ENCODE measurements around the gene DIAPH3.

The DIAPH3 gene

DNA sequence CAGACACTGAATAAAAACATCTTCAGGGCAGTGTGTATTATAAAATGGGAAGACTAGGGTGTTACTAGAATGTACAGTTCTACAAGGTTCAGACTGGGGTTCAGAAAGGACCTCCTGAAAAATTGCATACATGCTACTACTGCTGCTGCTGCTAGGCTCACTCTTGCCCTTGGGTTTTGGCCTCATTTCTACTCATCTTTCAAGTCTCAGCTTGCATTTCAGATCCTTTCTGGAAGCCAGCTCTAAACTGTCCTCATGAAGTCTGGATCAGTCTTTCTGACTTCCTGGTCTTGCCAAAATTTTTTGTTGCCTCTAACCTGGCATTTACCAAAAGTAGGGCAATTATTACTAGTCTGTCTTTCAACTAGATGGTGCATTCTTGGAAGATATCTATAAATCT lies 393.3 kb downstream of the DIAPH3 start:
- no peak for DNase-seq

DNA sequence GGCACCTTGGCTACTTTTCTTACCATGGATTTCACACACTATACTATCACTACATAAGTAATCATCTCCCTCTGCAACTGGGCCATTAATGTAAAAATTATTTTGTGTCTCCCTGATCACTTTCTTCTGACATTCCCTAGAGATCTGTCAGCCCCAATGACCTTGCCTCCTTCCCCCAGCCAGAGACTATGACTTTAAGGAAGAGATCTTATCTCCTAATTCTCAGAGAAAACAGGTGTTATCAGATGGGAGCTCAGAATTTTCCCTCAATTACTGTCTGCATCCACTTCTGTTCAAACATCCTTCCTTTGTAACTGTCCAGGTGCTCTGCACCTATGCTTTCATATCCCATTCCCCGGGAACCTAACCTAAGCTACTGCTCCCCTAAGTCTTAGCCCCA lies 397.5 kb downstream of the DIAPH3 start:
- no peak for DNase-seq

DNA sequence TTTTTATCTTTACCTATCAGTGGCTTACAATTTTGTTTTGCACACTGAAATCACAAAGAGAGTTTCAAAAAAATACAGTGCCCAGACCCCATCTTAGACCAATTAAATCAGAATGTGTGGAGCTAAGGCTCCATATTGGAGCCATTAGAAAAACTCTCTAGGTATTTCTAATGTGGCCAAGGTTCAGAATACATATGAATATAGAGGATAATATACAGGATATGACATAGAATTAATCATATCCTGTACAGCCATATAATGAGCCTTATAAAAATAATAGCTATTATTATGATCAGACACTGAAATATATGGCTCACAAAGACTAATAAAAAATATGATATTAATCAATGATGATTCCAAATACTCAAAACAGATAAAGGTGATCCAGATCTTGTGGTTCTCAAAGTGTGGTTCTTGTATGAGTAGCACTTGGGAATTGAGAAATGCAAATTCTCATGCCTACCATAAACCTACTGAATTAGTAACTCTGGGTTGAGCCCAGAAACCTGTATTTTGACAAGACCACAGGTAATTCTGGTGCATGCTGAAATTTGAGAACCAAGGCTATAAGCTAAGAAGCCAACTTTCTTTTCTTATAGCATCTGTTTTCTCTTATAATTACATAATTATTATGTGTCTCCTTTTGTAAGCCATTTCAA lies 408.0 kb downstream of the DIAPH3 start:
- DNase-seq, result no peak

DNA sequence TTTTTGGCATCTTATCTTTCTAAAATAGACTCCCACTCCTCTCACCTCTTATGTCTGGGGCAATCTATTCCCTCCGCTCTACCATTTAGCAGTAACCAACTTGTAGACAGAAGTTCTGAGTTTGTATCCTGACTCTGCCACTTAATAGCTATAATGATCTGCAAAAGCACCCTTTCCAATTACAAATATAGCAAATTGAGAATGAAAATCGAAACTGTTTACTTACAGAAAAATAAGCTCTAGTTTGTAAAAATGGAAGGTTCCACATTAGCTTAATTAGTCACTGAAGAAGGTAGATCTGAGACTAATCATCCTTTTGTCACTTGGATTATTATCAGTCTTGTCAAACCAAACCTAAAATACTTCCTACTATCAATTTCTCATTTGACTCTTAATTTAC lies 409.3 kb downstream of the DIAPH3 start:
- DNase-seq, result no peak

DNA sequence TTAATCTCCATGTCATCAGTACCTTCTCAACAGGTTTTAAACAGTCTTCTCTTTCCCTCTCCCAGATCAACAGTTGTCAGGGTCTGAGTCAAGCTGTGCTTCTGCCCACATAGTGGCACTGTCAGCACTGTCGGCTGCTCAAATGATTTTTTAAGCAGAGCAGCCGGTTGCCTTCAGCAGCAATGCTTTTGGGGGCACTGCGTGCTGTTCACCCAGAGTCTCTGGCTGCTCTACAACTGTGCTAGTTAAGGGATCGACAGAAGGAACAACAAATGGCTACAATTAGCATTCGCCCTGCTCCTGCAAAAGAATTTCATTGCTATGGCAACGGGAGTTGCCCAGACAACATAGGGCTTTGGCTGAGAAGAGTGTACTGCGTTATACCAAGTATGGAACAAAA lies 412.9 kb downstream of the DIAPH3 start:
- DNase-seq, result no peak

DNA sequence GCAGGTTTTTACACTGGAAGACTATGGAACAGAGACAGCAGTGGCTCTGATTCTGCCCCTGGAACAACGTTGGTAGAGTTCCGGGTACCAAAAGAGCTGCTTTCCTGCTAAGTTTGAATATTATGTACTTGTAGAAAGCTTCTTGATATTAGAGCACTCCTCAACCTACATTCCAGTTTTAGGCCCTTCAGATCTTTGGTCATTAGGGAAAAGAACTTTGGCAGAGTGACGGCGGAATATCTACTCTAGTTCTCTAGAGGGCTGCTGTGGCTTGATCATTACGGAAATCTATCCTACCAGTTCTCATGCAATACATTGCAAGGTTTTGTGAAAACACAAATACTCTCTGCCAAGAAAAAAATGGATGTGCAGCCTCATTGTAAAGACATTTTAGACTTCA lies 415.7 kb downstream of the DIAPH3 start:
- DNase-seq, result no peak

DNA sequence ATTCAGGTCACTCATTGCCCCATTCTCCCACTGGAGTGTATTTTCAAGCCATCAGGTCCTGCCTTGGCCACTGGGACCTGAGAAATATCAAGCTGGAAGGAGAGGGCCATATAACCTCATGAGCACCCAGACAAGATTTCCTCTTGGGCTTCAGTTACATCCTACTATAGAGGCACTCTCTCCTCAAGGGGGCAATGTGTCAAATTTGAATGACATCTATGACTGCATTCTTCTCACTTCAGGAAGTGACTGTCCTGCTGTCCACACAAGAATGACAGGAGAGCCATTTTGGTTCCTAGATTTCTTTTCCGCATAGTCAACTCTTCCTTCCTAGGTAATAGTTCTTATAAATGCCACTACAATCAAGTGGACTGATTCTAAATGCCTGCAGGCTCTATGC lies 416.2 kb downstream of the DIAPH3 start:
- no peak for DNase-seq

DNA sequence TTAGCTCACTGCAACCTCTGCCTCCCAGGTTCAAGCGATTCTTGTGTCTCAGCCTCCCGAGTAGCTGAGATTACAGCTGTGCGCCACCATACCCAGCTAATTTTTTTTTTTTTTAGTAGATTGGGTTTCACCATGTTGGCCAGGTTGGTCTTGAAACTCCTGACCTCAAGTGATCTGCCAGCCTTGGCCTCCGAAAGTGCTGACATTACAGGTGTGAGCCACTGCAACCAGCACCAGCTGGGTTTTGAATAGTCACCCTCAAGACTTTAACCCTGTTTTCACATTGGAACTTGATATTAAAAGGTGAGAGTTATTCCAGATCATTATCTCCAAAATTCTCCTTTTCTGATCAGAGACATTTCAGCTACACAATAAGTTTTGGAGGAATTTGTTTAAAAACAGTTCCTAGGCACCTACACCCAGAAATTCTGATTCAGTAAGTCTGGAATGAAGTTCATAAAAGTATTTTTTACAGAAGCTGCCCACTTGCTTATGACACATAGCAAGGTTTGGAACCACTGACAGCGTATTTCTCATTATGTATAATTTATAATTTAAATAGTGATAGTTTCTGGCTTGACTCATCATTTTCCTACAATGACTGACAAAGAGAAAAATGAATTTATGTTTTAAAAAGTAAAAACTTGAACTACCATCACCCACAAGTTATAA lies 417.3 kb downstream of the DIAPH3 start:
- DNase-seq, result no peak

DNA sequence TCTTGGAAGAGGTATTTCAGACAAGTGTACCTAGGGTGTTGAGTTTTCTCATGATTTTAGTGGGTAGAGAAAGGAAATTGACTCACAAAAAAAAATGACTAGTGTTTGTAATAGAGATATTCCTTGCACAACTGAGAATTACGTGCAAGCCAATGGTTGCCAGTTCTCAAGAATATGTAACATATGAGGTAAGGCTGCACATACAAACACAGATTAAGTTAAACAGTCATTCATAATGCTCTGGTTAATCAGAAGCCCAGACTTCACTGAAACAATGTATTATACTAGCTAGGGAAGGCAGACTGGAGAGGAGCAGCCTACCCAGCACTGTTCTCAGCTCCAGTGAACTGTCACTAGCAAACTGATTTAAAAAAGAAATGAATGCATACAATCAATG lies 418.3 kb downstream of the DIAPH3 start:
- DNase-seq, result no peak

DNA sequence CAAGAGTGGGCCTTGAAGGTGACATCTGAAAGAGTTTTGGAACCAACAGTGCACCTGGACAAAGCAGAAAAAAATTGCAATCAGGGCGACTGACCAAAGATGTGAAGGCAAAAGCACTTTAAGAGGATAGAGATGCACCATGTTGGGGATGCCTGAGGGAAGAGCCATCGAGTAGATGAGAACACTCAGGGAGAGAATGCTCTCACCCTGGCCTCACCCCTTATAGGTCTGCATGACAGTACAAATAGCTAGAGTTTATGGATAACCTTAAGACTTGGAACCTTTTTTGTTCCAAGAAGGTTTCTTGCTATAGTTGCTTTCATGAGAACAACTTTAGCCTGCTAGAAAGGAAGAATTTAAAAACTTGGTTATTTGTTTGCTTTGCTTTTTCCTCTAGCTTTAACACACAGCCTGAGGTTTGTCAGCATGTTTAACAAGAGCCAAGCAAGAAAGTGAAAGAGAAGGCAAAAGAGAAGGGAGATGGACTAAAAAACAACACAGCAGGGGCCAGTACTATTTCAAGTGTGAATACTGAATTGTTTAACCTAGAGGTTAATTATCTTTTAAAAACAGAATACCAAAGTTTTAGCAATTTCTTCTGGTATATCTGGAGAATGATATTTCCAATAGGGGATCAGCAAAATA lies 418.9 kb downstream of the DIAPH3 start:
- no peak for DNase-seq

DNA sequence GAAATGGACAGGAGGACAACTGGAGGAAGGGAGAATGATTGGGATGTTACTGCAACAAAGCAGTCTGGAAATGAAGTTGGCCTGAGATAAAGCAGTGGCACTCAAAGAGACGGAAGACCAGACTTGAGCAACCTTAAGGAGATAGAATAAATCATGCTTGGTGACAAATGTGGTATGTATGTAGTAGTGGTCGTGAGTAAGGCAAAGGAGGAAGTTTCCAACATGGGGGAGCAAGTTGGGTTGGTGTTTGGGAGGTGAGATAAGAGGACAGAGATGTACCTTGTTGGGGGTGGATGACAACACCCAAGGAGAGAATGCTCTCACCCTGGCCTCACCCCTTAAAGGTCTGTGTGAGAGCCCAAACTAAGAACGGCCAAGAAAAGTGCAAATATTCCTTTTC lies 420.5 kb downstream of the DIAPH3 start:
- no peak for DNase-seq

DNA sequence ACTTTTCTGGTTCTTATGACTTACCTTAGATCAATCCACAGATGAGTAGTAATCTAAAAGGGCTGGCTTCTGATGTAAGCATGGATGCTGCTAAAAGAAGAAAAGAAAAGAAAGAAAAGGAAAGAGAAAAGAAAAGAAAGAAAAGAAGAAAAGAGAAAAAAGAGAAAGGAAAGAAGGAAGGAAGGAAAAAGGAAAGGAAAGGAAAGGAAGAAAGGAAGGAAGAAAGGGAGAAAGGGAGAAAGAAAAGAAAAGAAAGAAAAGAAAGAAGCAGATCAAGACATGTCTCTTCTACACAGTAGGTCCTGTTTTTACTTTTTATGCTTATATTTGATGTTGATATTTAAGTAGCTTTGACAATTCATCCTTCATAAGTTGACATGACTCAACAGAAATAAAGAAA lies 421.3 kb downstream of the DIAPH3 start:
- DNase-seq, result no peak

DNA sequence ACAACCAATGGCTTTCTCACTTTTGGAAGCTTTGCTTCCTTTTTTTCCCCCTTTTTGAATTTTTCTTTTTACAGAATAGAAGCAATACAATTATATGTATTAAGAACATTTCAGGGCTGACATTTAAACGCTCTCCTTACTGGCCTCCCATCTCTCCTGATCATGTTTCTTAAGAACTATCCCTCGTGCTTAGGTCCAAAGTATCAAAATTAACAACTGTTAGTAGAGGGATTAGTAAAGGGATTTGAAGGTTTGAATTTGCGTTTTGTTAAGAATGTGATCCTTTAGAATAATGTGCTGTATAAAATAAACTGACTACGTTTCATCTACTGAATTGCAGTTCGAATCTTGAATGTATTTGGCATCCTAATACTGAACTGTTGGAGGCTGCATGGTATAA lies 424.8 kb downstream of the DIAPH3 start:
- DNase-seq, result no peak

DNA sequence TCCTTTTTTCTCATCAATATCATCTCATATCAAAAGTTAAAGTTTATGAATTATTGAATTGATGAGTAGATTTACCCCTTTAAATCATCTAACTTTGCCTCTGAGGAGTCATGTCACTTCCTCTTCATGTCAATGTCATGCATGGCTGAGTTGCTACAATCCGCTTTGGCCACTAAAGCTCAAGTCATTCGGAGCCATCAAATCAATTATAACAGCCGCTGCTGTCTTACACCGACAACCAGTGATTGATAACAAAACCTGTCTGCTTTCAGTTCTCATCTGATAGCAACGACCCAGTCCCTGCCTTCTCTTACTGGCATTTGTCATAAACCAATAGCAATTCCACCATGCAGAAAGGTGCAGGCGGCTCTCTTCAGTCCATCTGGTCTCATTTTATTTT lies 429.3 kb downstream of the DIAPH3 start:
- no peak for DNase-seq

DNA sequence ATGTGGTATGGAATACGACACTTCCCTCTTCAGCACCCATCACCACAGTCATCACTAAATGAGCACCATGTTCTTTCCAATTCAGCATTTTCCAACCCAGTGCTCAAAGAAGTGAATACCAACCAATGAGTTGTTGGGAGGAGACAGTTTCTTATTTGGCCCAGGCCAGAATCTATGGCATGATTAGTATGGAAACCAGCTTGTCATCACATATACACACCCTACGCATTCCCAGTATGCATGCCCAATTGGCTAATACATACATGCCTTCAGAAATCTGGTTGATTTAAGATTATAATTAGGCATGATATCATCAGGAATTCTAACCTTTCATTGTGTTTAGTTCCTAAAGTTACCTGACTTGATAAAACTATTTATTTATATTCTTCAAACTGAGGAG lies 430.0 kb downstream of the DIAPH3 start:
- no peak for DNase-seq

DNA sequence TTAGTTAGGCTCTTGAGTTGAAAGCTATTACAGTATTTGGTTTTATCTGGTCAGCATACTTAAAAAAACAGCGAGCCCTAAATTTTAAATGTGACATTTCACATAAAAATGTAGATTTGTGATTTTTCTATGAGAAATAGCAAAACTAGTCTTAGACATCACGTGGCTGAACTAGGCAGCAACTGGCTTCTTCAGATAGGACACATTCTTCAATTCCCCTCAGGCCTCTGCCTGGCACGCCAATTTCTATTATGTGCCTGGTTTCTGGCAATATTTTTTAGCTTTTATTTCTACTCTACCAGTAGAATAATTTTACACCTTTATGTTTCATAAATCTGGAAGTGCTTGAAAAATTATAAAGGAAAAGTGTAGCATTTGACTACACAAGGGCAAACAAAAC lies 433.7 kb downstream of the DIAPH3 start:
- DNase-seq, result no peak

DNA sequence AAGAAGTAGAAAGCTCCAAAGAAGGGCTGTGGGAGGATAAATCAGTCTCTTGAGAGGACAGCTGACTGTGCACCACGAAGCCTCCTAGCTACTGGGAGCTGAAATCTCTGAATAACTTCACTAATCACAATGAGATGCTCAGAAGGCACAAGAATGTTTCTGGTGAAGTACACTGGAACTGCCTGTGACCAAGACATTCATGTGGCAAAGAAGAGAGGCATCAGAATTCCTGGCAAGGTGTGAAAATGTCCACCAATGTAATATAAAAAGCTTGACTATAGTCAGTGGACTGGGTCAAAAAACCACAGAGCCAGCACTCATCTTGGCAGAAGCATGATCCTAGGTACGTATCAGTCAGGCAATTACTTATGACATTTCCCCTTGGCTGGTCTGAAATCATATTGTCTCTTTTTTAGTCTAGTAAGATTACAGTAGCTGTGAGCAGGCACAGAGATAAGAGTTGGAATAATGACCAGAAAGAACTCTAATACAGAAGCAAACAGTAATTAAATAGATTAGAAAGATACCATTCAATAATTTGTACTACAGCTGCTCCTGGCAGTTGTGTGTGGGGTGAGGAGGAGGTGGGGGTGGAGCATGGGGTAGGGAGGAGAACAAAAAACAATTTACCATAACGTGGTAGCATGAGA lies 434.7 kb downstream of the DIAPH3 start:
- DNase-seq, result no peak

DNA sequence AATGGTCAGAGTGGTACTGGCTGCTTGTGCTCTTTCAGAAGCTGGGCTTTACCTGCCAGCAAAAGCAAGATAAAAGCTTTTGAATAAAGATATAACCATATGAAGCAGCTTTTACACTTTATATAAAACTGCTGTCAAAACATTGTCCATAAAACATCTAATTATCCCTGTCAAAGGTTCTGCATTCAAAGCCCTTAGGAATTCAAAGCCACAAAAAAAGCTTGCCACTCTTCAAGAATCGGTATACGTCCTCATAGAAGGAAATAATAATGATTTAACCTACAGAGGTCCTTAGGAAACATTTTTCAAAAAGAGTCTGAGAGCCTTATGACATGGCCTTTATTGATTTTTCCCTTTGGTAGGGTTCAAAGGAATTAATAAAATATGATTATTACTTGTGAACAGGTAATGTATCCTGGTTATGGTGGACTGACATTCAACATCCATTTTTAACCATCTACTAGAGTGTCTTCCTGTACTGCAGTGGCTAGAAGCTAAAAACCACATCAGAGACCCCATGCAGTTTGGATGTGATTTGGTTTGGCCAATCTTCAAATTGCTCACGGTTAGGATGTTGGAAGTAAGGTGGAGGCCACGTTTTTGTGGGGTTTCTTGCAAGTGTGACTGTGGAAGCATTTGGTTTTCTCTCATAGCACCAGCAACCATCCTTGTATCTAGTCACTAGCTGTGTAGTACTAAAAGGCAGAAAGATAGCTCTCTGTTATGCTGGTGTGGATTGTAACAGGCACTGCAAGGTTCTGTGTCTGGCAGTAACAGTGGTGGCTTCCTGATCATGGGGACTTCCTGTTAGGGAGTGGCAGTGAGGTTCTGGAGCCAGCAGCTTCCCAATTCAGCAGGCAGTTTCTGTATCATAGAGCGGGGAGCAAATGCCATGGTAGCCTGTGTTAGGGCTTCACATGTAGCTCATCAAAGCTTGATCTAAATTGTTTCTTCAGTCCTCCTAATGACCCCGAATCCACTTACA lies 441.5 kb downstream of the DIAPH3 start:
- no peak for DNase-seq

DNA sequence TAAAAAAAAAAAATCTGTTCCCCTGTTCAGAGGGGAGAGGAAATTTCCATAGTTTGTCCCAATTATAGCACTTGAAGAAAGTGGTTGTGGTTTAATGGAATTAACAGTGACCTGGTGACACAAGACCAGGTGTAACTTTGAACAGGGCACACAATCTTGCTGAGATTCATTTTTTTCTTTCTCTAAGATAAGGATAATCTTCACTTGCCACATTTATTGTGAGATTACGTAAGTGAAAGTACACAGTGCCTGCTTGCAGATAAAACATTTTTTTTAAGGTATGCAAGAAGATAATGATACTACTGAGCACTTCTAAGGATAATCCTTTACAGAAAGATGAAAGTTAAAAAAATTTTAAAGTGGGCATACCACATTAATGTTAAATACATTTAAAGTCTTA lies 448.1 kb downstream of the DIAPH3 start:
- DNase-seq, result no peak

DNA sequence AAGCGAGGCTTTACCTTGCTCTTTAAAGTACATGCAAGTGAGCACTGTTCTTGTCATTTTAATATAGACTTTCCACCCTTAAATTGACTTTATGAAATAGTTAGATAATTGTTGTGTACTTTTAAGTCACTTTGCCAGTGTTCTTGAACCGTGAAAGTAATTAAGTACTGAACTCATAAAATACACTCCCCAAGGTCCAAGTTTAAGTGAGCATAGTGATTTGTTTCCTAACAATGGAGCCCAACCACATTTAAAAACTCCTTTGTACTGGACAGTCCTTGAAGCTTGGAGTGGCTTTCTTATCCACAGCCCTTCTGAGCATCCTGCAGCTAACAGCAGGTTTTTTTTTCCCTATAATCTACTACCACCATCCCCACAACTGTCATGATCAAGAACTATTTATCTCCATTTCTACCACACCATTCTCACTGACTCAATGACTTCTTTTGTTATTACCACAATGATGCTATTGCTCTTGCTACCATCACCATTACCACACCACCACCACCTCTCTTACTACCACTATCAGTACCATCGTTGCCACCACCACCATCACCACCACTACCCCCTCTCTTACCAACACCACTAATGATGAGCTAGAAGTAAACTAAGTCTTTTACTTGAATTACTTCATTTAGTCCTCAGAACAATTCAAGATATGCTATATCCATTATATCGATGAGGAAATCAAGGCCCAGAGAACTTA lies 452.6 kb downstream of the DIAPH3 start:
- DNase-seq, result no peak

DNA sequence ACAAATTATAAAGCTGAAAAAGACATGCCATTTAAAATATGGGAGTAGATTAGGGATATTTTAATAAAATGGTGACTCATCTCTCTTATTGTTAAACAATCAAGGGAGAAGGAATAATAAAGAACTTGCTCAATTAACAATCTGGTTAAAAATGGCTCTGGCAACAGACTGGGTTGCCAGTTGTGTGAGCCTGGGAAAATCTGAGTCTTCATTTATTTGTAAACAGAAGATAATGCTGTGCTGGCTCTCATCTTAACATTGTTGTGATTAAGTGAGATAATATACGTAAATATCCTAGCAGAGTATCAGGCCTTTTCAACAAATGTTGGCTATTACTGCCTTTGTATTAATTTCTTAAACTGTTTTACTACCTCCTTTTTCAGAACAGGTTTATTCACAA lies 453.3 kb downstream of the DIAPH3 start:
- no peak for DNase-seq

Data from activated naive CD4-positive, alpha-beta T cell treated with Interleukin-2 at 50 U/mL for 16 hours (primary cell).